CD4-positive, alpha-beta T cell treated with Interleukin-12 subunit alpha and Interleukin-12 subunit beta, for 1 hour (primary cell): Measurements from ENCODE around the gene CAMSAP1.

Source experiments
- DNase-seq: peaks from one replicate; pipeline ENCODE4 v3.0.0-alpha.2; 2020

The CAMSAP1 gene

GRCh38 chr9:135937521-135938489 is 30.5 kb upstream of the CAMSAP1 start:
- DNase-seq, result no peak

DNA sequence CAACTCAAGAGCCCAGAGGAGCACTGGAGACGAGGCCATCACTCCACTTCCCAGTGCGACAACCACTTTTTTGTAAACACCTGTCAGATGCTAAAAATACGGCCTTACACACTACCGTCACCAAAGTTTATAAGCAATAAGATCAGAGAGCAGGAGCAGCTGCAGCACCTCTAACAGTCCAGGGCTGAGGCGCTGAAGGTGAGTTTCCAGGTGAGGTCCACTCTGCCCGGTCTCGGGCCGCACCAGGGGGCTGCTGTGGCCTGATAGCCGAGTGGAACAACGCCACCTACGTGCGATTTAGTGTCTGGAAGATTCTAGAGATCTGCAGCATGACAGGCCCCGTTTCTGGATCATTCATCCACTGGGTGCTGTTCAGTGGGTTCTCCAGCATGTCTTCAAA is 25.8 kb upstream of the CAMSAP1 start:
- no peak for DNase-seq

DNA sequence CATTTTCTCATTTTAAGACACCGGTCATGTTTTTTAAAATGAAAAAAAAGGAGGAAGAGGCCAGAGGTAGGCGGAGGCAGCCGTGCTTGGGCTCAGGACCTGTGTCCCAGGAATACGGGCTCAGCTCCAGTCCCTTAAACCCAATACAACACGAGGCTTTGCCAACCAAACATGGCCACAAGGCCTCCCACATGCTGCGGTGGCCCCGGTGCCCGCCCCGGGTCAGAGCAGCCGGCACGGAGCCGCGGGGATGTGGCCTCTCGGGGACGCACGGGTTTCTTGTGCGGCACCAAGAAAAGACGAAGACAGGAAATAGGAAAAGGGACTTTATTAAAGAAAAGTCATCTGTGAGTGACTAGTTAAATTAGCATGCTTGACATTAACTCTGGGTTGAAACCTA is 25.3 kb upstream of the CAMSAP1 start:
- no peak for DNase-seq

DNA sequence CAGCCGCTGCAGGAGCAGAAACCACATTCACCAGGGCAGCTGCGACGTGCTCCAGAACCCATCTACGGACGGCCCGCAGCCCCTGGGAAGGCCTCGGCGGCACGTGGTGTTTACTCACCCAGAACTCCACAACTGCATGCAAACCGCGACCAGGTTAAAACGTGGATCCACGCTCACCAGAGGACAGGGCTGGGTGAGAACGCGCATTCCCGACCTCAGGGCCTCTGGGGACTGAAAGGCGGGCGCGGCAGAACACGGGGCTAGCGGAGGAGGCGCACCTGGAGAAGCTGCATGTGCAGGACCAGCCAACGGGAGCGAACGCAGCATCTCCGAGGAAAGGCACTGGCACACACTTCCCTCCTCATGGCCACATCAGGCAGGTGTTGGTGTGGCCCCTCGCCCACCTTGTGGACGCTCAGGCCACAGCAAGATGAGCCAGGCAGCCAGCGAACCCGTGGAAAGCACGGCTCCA is 24.0 kb upstream of the CAMSAP1 start:
- no peak for DNase-seq

GRCh38 chr9:135930446-135931345 is 23.4 kb upstream of the CAMSAP1 start:
- DNase-seq, result no peak

- no peak for DNase-seq
Observed at GRCh38 chr9:135929656-135930445, 22.5 kb upstream of the CAMSAP1 start.

DNA sequence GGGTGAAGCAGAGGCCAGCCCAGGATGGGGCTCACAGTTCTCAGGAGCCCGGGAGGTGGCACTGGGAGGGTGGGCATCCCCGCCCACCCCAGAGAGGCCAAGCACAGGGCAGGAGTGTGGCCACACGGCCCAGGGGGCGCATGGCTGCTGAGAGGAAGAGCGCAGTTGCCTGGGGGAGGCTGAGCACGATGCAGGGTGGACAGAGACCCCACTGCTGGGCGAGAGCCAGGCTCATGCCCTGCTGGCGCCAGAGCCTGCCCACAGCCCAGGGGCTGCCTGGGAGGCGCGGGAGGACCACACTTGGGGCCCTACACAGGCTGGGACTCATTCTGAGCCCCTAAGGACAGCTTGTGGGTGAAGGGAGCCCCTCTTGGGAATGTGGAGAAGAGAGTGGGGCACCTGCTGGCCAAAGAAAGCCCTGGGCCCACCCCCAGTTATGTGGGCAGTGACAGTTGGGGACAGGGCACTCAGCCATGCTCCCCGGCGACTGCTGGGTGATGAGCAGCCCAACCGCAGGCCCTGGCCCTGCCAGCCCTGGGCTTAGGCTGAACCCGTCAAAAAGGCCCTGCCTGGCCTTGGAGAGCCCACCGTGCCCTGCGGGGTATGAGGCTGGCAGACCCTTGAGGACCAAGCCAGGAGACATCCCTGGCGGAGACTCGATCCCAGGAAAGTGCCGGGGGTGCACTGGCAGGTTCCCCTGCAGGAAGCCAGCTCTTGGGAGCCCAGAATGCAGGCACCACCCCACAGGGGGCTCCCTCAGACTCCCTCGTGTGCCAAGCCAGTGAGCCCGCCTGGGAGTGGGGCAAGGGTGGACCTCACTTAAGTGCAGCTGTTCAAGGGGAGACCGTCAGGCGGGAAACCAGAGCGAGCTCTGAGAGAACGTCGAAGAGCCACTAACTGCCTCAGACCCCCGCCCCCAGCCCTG is 21.6 kb upstream of the CAMSAP1 start:
- no peak for DNase-seq

- no peak for DNase-seq
Observed at GRCh38 chr9:135928074-135928730, 20.9 kb upstream of the CAMSAP1 start.

DNA sequence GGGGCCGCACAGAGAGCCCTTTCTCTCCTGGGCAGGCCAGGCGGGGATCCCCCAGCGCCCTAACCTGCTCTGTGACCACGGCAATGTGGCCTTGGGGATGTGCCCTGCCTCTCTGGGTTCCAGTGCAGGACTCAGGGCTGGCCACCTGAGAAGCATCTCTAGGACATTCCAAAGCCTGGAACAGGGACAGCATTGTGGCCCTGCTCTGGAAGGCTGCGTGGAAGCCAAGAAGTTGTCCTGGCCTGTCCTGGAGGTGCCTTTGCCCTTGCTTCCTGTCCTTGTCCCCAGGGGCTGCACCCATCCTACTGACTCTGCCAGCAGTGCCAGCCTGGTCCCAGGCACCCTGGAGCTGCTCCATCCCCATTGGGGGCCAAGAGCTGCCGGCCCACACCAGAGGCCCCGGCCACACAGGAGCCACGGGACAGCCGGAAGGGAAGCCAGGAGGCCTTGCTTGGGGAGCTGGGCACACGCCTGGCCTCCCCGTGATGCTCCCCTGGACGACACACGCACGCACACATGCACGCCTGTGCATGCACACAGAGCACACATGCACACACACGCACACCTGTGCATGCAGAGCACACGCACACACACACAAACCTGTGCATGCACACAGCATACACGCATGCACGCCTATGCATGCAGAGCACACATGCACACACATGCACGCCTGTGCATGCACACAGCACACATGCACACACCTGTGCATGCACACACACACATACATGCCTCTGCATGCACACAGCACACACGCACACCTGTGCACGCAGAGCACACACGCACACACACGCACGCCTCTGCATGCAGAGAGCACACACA is 20.1 kb upstream of the CAMSAP1 start:
- DNase-seq, result no peak

DNA sequence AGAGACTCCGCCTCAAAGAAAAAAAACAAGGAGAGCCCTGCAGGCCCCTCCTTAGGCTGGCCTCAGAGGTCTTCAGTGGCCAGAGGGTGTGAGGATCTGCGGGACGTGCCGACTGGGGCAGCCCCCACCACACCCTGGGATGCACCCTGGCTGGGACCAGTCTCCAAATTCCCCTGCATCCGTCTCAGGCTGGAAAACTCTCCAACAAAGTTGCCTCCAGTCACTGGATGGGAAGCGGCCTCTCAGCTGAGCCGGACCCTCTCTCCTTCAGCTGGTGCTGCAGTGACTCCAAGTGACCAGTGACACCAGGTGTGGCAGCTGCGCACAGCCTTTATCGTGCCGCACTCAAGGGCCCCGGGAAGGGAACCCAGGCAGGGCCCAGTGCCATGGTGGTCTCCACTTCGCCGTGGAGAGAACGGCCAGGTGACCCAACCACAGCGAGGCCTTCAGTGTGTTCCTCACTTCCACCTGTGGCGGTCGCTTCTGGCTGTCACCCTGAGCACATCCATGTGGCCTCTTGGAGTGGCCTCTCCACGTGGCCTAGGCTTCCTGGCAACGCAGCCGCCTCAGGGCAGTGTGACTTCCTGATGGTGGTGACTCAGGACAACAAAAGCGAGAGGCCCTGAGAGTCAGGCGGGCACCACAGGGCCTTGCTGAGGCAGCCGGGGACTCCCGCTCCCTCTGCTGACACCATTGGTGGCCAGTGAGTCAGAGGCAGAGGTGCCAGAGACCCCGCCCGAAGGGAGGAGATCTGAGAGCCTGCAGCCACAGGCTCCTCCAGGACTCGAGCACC is 19.3 kb upstream of the CAMSAP1 start:
- peak; percentile 15 for DNase-seq

DNA sequence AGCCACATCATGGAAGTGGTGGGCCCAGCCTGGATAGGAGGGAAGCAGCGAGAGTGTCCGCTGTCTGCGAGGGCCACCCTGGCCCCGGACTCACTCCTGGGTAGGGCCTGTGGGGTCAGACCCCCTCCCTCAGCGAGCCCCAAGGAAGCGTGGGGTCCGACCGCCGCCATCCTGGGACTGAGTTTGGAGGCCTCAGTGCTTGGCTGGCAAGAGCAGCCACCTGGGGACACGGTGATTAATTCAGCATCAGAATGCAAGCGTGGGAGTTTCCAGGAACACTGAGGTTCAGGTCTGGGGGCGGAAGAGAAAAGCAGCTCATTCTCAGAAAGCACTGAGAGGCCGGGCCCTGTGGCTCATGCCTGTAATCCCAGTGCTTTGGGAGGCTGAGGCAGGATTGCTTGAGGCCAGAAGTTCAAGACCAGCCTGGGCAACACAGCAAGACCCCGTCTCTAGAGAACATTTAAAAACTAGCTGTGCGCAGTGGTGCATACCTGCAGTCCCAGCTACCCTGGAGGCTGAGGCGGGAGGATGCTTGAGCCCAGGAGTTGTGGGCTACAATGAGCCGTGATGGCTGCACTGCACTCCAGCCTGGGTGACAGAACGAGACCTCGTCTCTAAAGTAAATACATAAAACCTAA is 18.3 kb upstream of the CAMSAP1 start:
- DNase-seq, result no peak

GRCh38 chr9:135924628-135925338 is 17.4 kb upstream of the CAMSAP1 start:
- no peak for DNase-seq

- DNase-seq, result no peak
Observed at GRCh38 chr9:135923508-135923907, 16.2 kb upstream of the CAMSAP1 start.

- no peak for DNase-seq
Observed at GRCh38 chr9:135921749-135922310, 14.5 kb upstream of the CAMSAP1 start.

DNA sequence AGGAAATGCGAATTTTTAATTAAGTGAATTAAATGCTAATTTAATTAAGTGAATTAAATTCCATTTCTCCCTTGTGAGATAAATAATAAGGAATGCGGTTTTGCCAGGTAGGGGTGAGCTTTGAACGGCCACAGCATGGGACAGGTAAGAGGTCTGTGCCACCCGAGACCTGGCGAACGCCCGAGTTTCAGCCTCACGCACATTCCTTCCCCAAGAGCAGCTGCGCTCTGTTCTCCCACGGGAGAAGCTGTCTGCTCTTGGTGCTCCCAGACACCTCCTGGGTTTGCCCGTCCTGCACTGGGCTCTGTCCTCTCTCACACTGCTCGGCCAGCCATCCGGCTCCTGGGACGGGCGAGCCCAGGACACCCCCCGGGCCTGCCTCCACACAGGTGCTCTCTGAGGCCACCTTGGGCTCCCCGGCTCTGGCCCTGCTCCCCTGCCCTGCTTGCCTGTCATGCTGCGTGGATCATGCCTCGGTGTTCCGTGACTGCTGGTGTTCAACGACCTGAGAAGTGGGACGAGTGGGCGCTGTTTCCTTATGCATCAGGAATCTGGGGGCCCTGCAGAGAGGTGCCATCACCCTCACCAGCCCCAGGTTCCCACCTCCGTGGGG is 13.7 kb upstream of the CAMSAP1 start:
- no peak for DNase-seq

GRCh38 chr9:135920256-135920930 is 13.0 kb upstream of the CAMSAP1 start:
- no peak for DNase-seq
